ENCODE results near the gene ZMYM1. TPM values are rescaled to one million over a fixed set of nuclear protein-coding genes. Genes with fewer than 3 reads are reported as not detected.
A peak's percentile ranks its signal among the peaks of the same experiment; 100 is the strongest.

Gene ZMYM1
- total RNA-seq, 1 donor from 2014 or later: 29.1 TPM

DNA sequence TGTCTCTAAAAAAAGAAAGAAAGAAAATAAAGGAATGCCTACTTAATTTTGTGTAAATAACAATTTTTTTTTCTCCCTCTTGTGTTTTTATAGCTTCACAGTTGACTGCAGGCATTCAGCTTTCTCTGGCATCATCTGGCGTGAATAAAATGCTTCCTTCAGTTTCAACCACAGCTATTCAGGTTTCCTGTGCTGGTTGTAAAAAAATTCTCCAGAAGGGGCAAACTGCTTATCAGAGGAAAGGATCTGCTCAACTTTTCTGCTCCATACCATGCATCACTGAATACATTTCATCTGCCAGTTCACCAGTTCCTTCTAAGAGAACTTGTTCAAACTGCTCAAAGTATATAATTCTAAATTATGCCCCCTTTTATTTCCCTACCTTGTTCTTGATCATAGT, 18.0 kb downstream of the ZMYM1 start:
- peak overlapping the region; percentile 68 for H3K4me3 Mint-ChIP-seq (ENCODE audit: unreplicated experiment)
- peaks cover 2% of the 10 kb centered on the region for H3K27me3 Mint-ChIP-seq (ENCODE audit: unreplicated experiment)
- peak overlapping the region; percentile 2 for H3K27ac Mint-ChIP-seq (ENCODE audit: unreplicated experiment)
- H3K9me3 Mint-ChIP-seq (ENCODE audit: unreplicated experiment): no peaks in the 10 kb centered on the region
- peaks cover 9% of the 10 kb centered on the region for H3K36me3 Mint-ChIP-seq (ENCODE audit: low read depth, unreplicated experiment)
- DNase-seq (ENCODE audit: low spot score): no peak
- TF ChIP-seq, protein P1, sequence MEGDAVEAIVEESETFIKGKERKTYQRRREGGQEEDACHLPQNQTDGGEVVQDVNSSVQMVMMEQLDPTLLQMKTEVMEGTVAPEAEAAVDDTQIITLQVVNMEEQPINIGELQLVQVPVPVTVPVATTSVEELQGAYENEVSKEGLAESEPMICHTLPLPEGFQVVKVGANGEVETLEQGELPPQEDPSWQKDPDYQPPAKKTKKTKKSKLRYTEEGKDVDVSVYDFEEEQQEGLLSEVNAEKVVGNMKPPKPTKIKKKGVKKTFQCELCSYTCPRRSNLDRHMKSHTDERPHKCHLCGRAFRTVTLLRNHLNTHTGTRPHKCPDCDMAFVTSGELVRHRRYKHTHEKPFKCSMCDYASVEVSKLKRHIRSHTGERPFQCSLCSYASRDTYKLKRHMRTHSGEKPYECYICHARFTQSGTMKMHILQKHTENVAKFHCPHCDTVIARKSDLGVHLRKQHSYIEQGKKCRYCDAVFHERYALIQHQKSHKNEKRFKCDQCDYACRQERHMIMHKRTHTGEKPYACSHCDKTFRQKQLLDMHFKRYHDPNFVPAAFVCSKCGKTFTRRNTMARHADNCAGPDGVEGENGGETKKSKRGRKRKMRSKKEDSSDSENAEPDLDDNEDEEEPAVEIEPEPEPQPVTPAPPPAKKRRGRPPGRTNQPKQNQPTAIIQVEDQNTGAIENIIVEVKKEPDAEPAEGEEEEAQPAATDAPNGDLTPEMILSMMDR (IDR thresholded peaks at IDR 0.05; ENCODE audit: unreplicated experiment): no peak
- H3K4me1 Mint-ChIP-seq (ENCODE audit: unreplicated experiment): no peaks in the 10 kb centered on the region

DNA sequence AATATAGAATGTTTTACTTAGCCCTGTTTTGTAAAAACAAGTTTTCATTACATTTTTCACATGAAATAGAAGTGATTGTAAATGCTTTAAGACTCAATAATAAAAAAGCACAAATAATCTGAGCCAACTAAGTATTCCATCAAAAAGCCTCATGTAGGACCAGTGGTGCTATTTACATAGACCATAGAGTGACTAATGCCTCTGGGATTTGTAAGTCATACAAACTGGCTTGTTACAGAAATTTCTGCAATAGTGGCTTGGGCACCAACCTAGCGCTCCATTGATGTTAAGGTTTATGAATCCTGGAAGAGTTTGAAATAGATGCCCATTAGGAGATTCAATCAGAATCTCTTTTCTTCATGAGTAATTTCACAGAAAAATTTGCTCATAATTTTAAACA, 31.9 kb downstream of the ZMYM1 start:
- H3K27me3 Mint-ChIP-seq (ENCODE audit: unreplicated experiment): no peaks in the 10 kb centered on the region
- H3K4me3 Mint-ChIP-seq (ENCODE audit: unreplicated experiment): no peak overlapping the region
- TF ChIP-seq, protein P1 (IDR thresholded peaks at IDR 0.05; ENCODE audit: unreplicated experiment): no peak
- peaks cover 3% of the 10 kb centered on the region for H3K36me3 Mint-ChIP-seq (ENCODE audit: low read depth, unreplicated experiment)
- no peaks in the 10 kb centered on the region for H3K4me1 Mint-ChIP-seq (ENCODE audit: unreplicated experiment)
- no peaks in the 10 kb centered on the region for H3K9me3 Mint-ChIP-seq (ENCODE audit: unreplicated experiment)
- DNase-seq (ENCODE audit: low spot score): no peak
- H3K27ac Mint-ChIP-seq (ENCODE audit: unreplicated experiment): no peak overlapping the region

DNA sequence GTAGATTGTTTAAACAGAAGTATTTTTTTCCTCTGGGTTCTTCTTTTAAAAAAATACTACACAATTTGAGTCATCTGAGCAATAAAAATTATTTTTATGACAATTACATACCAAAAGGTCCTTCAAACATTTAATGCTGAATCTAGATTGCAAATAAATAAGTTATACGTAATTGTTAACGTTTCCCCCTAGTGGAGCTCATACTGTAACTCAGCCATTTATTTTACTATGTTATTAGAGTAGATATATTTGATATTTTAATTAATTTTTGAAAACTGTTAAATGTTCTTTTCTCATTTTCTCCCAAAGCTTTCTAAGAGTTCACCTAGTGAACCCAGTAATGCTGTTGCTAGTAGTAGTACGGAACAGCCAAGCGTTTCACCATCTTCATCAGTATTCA, 33.5 kb downstream of the ZMYM1 start:
- Mint-ChIP-seq H3K9me3 (ENCODE audit: unreplicated experiment) (no peaks in the 10 kb centered on the region), H3K27ac (ENCODE audit: unreplicated experiment) (no peak overlapping the region), H3K36me3 (ENCODE audit: low read depth, unreplicated experiment) (peaks cover 3% of the 10 kb centered on the region), H3K4me1 (ENCODE audit: unreplicated experiment) (no peaks in the 10 kb centered on the region), H3K27me3 (ENCODE audit: unreplicated experiment) (no peaks in the 10 kb centered on the region), H3K4me3 (ENCODE audit: unreplicated experiment) (no peak overlapping the region)
- no peak for DNase-seq (ENCODE audit: low spot score)
- TF ChIP-seq, protein P1 (IDR thresholded peaks at IDR 0.05; ENCODE audit: unreplicated experiment): peak; percentile 30

DNA sequence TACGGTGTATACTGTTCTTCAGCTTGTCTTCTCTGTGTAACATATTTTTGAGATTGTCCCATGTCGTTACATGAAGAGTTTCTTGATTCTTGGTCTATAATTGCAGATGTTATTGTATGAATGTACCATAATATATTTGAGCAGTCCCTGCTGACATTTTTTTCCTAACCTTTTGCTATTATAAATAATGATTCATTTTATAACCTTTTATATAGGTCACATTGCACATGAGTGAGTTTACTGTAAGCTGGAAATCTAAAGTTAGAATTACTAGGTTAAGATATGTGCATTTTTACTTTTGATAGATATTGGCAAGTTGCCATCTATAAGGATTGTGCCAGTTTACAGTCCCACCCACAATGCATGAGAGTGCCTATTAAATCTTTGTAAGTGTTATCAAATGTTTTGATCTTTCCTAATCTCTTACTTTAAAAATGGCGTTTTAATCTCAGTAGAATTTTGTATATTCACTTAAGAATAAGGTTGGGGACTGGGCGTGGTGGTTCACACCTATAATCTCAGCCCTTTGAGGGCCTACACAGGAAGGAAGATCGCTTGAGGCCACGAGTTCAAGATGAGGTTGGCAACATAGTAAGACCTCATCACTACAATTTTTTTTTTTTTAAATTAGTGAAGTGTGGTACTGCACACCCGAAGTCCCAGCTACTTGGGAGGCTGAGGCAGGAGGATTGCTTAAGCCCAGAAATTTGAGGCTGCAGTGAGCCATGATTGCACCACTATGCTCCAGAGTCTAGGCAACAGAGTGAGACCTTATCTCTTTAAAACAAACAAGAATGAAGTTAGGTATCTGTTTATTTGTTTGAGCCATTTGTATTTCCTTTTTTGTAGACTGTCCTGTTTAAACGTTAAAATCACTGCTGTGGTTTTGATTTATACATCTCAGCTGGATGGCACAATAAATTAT, 36.5 kb downstream of the ZMYM1 start:
- TF ChIP-seq, protein P1 (IDR thresholded peaks at IDR 0.05; ENCODE audit: unreplicated experiment): no peak
- Mint-ChIP-seq H3K4me3 (ENCODE audit: unreplicated experiment) (no peak overlapping the region), H3K27ac (ENCODE audit: unreplicated experiment) (no peak overlapping the region), H3K9me3 (ENCODE audit: unreplicated experiment) (no peaks in the 10 kb centered on the region), H3K27me3 (ENCODE audit: unreplicated experiment) (no peaks in the 10 kb centered on the region), H3K36me3 (ENCODE audit: low read depth, unreplicated experiment) (peaks cover 6% of the 10 kb centered on the region), H3K4me1 (ENCODE audit: unreplicated experiment) (no peaks in the 10 kb centered on the region)
- DNase-seq (ENCODE audit: low spot score): no peak

DNA sequence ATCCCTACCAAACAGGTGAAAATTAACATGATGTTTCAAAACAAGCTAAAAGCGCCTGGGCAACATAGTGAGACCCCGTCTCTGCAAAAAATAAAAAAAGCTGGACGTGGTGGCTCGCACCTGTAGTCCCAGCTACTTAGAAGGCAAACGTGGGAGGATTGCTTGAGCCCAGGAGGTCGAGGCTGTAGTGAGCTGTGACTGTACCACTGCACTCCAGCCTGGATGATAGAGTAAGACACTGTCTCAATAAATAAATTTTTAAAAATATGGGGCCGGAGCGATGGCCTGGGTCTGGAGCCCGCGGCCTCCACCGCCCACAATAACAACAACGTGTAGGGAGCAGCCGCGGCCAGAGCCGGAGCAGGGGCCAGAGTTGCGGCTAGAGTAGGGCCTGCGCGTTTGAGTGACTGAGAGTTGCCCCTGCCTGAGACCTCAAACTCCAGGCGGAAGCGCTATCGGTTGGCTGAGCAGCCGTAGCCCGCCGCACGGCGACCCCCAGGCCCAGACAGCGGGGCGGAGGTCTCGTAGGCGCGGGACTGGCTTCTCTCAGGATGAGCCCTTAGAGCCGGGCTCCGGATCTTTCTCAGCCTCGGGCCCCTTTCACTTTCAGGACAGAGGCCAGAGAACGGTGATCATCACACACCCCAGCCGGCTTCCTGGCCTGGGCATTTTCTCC, 41.4 kb downstream of the ZMYM1 start:
- TF ChIP-seq, protein P1 (IDR thresholded peaks at IDR 0.05; ENCODE audit: unreplicated experiment): no peak
- Mint-ChIP-seq H3K9me3 (ENCODE audit: unreplicated experiment) (no peaks in the 10 kb centered on the region), H3K27me3 (ENCODE audit: unreplicated experiment) (no peaks in the 10 kb centered on the region), H3K4me3 (ENCODE audit: unreplicated experiment) (no peak overlapping the region), H3K4me1 (ENCODE audit: unreplicated experiment) (no peaks in the 10 kb centered on the region), H3K36me3 (ENCODE audit: low read depth, unreplicated experiment) (peaks cover 10% of the 10 kb centered on the region), H3K27ac (ENCODE audit: unreplicated experiment) (no peak overlapping the region)
- no peak for DNase-seq (ENCODE audit: low spot score)

Data from endothelial cell (in vitro differentiated cells).